K562 (cell line): ENCODE data around the gene APP. TPM values are rescaled to one million over a fixed set of nuclear protein-coding genes. Genes with fewer than 3 reads are reported as not detected.

ENCODE experiments used
- CREBBP ChIP-seq: IDR thresholded peaks from one replicate; pipeline ENCODE4 v1.6.1; 2012; ENCODE audit warnings: low read depth, mild to moderate bottlenecking, control low read depth, inconsistent platforms, low read length
- FOXM1 ChIP-seq, 2 experiments: fragments of 450-650 bp in 1 of 2; sonication (generic) in 1 of 2; formaldehyde crosslinking in 1 of 2; IDR thresholded peaks; 2 replicates each; pipeline versions ENCODE4 v1.6.1 to v1.9.0; 2017 to 2022; ENCODE audit warnings: low read depth in 2 of 2, mild to moderate bottlenecking in 2 of 2, missing genetic modification reagents in 1 of 2, moderate library complexity in 1 of 2
- polyA plus RNA-seq, 8 experiments: library from polyadenylated mRNA; depleted of rRNA in 4 of 8; stranded (reverse) in 5 of 8; unstranded in 3 of 8; fragments of >200 nt; fragmentation: Nextera tagmentation in 2 of 8; fragmentation: Illumina TruSeq in 1 of 8; extraction: Ambion mirVana in 2 of 8; extraction: Trizol in 1 of 8; gene quantifications; 2 replicates each; pipeline versions ENCODE4 v1.2.1 to v1.2.3, GENCODE V29; 2011 to 2014; ENCODE audit warnings: inconsistent platforms in 1 of 8, missing spikeins in 1 of 8
- total RNA-seq, 7 experiments: library from RNA; depleted of rRNA in 6 of 7; stranded (reverse); fragments of >200 nt in 6 of 7; fragmentation: Illumina TruSeq in 2 of 7; extraction: Trizol in 2 of 7; gene quantifications; 2 replicates each; pipeline versions ENCODE4 v1.2.1 to v1.2.3, GENCODE V29; 2011 to 2021; ENCODE audit warnings: low replicate concordance in 1 of 7
- TF ChIP-seq, protein P1 (sequence below): fragments of 200-600 bp; sonication (generic); IDR thresholded peaks from one replicate; pipeline ENCODE4 v1.6.1; 2012; ENCODE audit warnings: mild to moderate bottlenecking, low read depth, low read length, inconsistent platforms

APP gene
- total and polyA plus RNA-seq, 9 of the 15 experiments (the other 6 are each of a cell fraction or from before 2014, with no cell fraction given): 0.01 to 1.5 (median 0.16) TPM; not detected in 5

DNA sequence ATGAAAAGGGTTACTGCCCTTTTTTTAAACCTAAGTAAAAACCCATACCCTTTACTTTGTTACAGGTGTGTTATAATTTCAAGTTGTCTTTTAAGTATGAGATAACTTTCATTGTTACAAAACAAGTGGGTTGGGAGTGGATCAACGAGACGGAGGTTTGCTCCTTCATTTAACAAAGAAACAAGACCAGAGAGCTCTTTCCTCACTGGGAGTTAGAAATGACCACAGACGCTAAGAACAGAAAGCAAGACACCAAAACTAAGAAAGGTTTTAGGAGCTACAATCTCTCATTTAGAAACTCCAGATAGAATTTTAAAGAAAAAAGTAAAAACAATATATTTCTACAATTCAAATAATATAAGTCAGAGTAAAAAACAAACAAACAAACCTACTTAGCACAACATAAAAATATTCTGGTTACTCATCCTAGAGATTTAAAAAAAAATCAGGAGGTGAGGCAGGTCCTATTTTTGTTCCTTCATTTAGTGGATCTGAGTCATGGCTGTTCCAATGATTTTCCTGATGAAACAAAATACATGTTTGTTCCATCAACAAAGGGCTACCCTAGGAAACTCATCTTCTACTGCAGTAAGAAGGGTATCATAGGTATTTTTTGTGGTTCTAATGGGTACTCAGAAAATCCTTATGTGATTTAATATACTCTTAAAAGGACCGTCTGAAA lies 33.0 kb downstream of the APP start (continued):
- TF ChIP-seq, protein P1, sequence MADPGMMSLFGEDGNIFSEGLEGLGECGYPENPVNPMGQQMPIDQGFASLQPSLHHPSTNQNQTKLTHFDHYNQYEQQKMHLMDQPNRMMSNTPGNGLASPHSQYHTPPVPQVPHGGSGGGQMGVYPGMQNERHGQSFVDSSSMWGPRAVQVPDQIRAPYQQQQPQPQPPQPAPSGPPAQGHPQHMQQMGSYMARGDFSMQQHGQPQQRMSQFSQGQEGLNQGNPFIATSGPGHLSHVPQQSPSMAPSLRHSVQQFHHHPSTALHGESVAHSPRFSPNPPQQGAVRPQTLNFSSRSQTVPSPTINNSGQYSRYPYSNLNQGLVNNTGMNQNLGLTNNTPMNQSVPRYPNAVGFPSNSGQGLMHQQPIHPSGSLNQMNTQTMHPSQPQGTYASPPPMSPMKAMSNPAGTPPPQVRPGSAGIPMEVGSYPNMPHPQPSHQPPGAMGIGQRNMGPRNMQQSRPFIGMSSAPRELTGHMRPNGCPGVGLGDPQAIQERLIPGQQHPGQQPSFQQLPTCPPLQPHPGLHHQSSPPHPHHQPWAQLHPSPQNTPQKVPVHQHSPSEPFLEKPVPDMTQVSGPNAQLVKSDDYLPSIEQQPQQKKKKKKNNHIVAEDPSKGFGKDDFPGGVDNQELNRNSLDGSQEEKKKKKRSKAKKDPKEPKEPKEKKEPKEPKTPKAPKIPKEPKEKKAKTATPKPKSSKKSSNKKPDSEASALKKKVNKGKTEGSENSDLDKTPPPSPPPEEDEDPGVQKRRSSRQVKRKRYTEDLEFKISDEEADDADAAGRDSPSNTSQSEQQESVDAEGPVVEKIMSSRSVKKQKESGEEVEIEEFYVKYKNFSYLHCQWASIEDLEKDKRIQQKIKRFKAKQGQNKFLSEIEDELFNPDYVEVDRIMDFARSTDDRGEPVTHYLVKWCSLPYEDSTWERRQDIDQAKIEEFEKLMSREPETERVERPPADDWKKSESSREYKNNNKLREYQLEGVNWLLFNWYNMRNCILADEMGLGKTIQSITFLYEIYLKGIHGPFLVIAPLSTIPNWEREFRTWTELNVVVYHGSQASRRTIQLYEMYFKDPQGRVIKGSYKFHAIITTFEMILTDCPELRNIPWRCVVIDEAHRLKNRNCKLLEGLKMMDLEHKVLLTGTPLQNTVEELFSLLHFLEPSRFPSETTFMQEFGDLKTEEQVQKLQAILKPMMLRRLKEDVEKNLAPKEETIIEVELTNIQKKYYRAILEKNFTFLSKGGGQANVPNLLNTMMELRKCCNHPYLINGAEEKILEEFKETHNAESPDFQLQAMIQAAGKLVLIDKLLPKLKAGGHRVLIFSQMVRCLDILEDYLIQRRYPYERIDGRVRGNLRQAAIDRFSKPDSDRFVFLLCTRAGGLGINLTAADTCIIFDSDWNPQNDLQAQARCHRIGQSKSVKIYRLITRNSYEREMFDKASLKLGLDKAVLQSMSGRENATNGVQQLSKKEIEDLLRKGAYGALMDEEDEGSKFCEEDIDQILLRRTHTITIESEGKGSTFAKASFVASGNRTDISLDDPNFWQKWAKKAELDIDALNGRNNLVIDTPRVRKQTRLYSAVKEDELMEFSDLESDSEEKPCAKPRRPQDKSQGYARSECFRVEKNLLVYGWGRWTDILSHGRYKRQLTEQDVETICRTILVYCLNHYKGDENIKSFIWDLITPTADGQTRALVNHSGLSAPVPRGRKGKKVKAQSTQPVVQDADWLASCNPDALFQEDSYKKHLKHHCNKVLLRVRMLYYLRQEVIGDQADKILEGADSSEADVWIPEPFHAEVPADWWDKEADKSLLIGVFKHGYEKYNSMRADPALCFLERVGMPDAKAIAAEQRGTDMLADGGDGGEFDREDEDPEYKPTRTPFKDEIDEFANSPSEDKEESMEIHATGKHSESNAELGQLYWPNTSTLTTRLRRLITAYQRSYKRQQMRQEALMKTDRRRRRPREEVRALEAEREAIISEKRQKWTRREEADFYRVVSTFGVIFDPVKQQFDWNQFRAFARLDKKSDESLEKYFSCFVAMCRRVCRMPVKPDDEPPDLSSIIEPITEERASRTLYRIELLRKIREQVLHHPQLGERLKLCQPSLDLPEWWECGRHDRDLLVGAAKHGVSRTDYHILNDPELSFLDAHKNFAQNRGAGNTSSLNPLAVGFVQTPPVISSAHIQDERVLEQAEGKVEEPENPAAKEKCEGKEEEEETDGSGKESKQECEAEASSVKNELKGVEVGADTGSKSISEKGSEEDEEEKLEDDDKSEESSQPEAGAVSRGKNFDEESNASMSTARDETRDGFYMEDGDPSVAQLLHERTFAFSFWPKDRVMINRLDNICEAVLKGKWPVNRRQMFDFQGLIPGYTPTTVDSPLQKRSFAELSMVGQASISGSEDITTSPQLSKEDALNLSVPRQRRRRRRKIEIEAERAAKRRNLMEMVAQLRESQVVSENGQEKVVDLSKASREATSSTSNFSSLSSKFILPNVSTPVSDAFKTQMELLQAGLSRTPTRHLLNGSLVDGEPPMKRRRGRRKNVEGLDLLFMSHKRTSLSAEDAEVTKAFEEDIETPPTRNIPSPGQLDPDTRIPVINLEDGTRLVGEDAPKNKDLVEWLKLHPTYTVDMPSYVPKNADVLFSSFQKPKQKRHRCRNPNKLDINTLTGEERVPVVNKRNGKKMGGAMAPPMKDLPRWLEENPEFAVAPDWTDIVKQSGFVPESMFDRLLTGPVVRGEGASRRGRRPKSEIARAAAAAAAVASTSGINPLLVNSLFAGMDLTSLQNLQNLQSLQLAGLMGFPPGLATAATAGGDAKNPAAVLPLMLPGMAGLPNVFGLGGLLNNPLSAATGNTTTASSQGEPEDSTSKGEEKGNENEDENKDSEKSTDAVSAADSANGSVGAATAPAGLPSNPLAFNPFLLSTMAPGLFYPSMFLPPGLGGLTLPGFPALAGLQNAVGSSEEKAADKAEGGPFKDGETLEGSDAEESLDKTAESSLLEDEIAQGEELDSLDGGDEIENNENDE: no peak
- TF ChIP-seq FOXM1 (IDR thresholded peaks at IDR 0.05; ENCODE audit: low read depth) (no peak), FOXM1 (CRISPR knock-in tag; IDR thresholded peaks at IDR 0.05; ENCODE audit: low read depth) (no peak), CREBBP (no peak)
- TF ChIP-seq, all 486 proteins: peak for 0
